Endothelial cell of umbilical vein (primary cell): Measurements from ENCODE around the gene PCMTD2. TPM values are rescaled to one million over a fixed set of nuclear protein-coding genes. Genes with fewer than 3 reads are reported as not detected.

Experiments
- BruUV-seq: library from RNA; stranded (reverse); fragments of 400-500 nt; replicated peaks from 2 replicates; lab custom pipeline; 2021; lab: Mats Ljungman, UMichigan
- CTCF ChIA-PET: fragments of 300-600, 350-600 bp; sonication (Branson Sonifier 250); formaldehyde crosslinking; loops from one replicate; lab custom pipeline; 2021; ENCODE audit warnings: antibody characterized with exemption, inconsistent platforms; lab: Charles Lee
- POLR2A ChIA-PET: fragments of 300-600, 350-600 bp; sonication (Branson Sonifier 250); formaldehyde crosslinking; loops from one replicate; lab custom pipeline; 2021; ENCODE audit warnings: antibody characterized with exemption, inconsistent platforms; lab: Charles Lee
- DNase-seq: peaks from one replicate; pipeline ENCODE4 v3.0.0-alpha.2; 2011; ENCODE audit warnings: low read depth, low spot score
- FAIRE-seq: peaks from 2 replicates; lab custom pipeline; 2011; peaks lifted over from hg19 to GRCh38; lab: Jason Lieb, UNC
- H2AFZ ChIP-seq: 2 replicates; pipeline ENCODE4 v1.6.0; 2012; ENCODE audit warnings: low read depth, low read length, control low read depth, inconsistent platforms
- H3K27ac ChIP-seq: 2 replicates; pipeline ENCODE4 v1.5.1; 2011; ENCODE audit warnings: low read depth, mild to moderate bottlenecking, control low read depth, low read length, moderate library complexity; ENCODE audit not compliant: insufficient read depth
- H3K27me3 ChIP-seq, 2 experiments: 2 replicates each; pipeline versions ENCODE4 v1.6.0 to v1.6.1; 2011; ENCODE audit warnings: low read length in 2 of 2, mixed read lengths in 1 of 2; ENCODE audit not compliant: control insufficient read depth in 2 of 2, insufficient read depth in 2 of 2
- H3K36me3 ChIP-seq, 2 experiments: 2 replicates in 1 of 2; 3 replicates in 1 of 2; pipeline ENCODE4 v1.5.1; 2011; ENCODE audit warnings: low read length in 2 of 2, mild to moderate bottlenecking in 1 of 2, moderate library complexity in 1 of 2; ENCODE audit not compliant: control insufficient read depth in 2 of 2, insufficient read depth in 2 of 2; ENCODE audit errors: extremely low read depth in 1 of 2
- H3K4me1 ChIP-seq: 3 replicates; pipeline ENCODE4 v1.5.1; 2011; ENCODE audit warnings: mild to moderate bottlenecking, low read length; ENCODE audit not compliant: control insufficient read depth, insufficient read depth; ENCODE audit errors: extremely low read depth
- H3K4me2 ChIP-seq: 2 replicates; pipeline ENCODE4 v1.6.1; 2011; ENCODE audit warnings: low read length, control low read depth, mixed read lengths; ENCODE audit not compliant: insufficient read depth
- H3K4me3 ChIP-seq, 3 experiments: fragments of 200-600 bp in 1 of 3; sonication (generic), shearing (Covaris generic) in 1 of 3; replicated peaks in 1 of 3; 2 replicates each; pipeline ENCODE4 v1.5.1; 2011 to 2016; ENCODE audit warnings: control low read depth in 3 of 3, low read length in 3 of 3, mild to moderate bottlenecking in 2 of 3, inconsistent platforms in 1 of 3, low read depth in 1 of 3, moderate library complexity in 1 of 3; ENCODE audit not compliant: insufficient read depth in 1 of 3
- H3K79me2 ChIP-seq: 2 replicates; pipeline ENCODE4 v1.6.0; 2012; ENCODE audit warnings: low read length, inconsistent platforms; ENCODE audit not compliant: control insufficient read depth, insufficient read depth
- H3K9ac ChIP-seq: replicated peaks from 2 replicates; pipeline ENCODE3; 2011; ENCODE audit warnings: low read length, control low read depth; ENCODE audit not compliant: insufficient read depth; ENCODE audit errors: extremely low read depth
- H3K9me1 ChIP-seq: replicated peaks from 3 replicates; pipeline ENCODE4 v1.6.0; 2011; ENCODE audit warnings: mild to moderate bottlenecking, low read length; ENCODE audit not compliant: control insufficient read depth, insufficient read depth; ENCODE audit errors: extremely low read depth
- H3K9me3 ChIP-seq: replicated peaks from 2 replicates; pipeline ENCODE4 v1.5.1; 2012; ENCODE audit warnings: low read length, inconsistent platforms; ENCODE audit not compliant: control insufficient read depth, insufficient read depth
- H4K20me1 ChIP-seq: replicated peaks from 2 replicates; pipeline ENCODE3; 2011; ENCODE audit warnings: mild to moderate bottlenecking, low read length; ENCODE audit not compliant: control insufficient read depth, insufficient read depth; ENCODE audit errors: extremely low read depth
- CTCF ChIP-seq, 2 donors: IDR thresholded peaks; 1 replicate in 1 of 2; 2 replicates in 1 of 2; pipeline ENCODE4 v1.5.1; 2011; ENCODE audit warnings: low read length in 2 of 2, mild to moderate bottlenecking in 2 of 2, moderate library complexity in 2 of 2, control low read depth in 1 of 2, inconsistent platforms in 1 of 2, low read depth in 1 of 2; ENCODE audit not compliant: insufficient read depth in 1 of 2; ENCODE audit errors: extremely low read depth in 1 of 2
- EZH2 ChIP-seq: IDR thresholded peaks from 2 replicates; pipeline ENCODE4 v1.6.1; 2012; ENCODE audit warnings: borderline replicate concordance, low read depth, mild to moderate bottlenecking, moderate library complexity, low read length, inconsistent platforms; ENCODE audit not compliant: severe bottlenecking
- FOS ChIP-seq: IDR thresholded peaks from 2 replicates; pipeline ENCODE4 v1.6.1; 2011; ENCODE audit warnings: mild to moderate bottlenecking, low read length, moderate library complexity, borderline replicate concordance; ENCODE audit not compliant: insufficient read depth
- GATA2 ChIP-seq: IDR thresholded peaks from 2 replicates; pipeline ENCODE4 v1.7.0; 2011; ENCODE audit warnings: low read depth, mild to moderate bottlenecking, moderate library complexity, mixed read lengths, low read length; ENCODE audit not compliant: insufficient read length, insufficient read depth
- JUN ChIP-seq: IDR thresholded peaks from 2 replicates; pipeline ENCODE4 v1.6.1; 2011; ENCODE audit warnings: borderline replicate concordance, low read depth; ENCODE audit not compliant: insufficient read length, insufficient read depth
- MYC ChIP-seq: IDR thresholded peaks from one replicate; pipeline ENCODE4 v1.6.1; 2011; ENCODE audit warnings: mild to moderate bottlenecking, low read depth, low read length
- POLR2A ChIP-seq: IDR thresholded peaks from 2 replicates; pipeline ENCODE4 v1.6.1; 2012; ENCODE audit warnings: low read depth, mild to moderate bottlenecking, control low read depth, low read length
- POLR2AphosphoS5 ChIP-seq: IDR thresholded peaks from 2 replicates; pipeline ENCODE4 v1.6.1; 2012; ENCODE audit warnings: low read depth, mild to moderate bottlenecking, control low read depth, low read length, moderate library complexity; ENCODE audit not compliant: insufficient read depth
- dilution Hi-C: fragments of 300-500 bp; cut with MboI; formaldehyde crosslinking; loops from one replicate; pipeline ENCODE4 v1.15.0; 2019; ENCODE audit warnings: low sequenced_read_pairs; ENCODE audit not compliant: extremely low pct_ligation_motif_present
- intact Hi-C: fragments of 100-400 bp; cut with micrococcal nuclease; formaldehyde crosslinking; loops from one replicate; pipeline ENCODE4 v1.10.0; 2022
- polyA plus RNA-seq, 4 experiments: library from polyadenylated mRNA; depleted of rRNA in 3 of 4; stranded (reverse) in 3 of 4; unstranded in 1 of 4; fragments of >200 nt; gene quantifications; 2 replicates each; pipeline versions ENCODE4 v1.2.1 to v1.2.3, GENCODE V29; 2011 to 2012; ENCODE audit warnings: missing spikeins in 1 of 4
- total RNA-seq: library from RNA; stranded (reverse); gene quantifications from 2 replicates; pipeline ENCODE4 v1.2.3, GENCODE V29; 2021
- TF ChIP-seq, protein P1 (sequence below): IDR thresholded peaks from 2 replicates; pipeline ENCODE4 v1.6.1; 2011; ENCODE audit not compliant: insufficient read depth, insufficient read length

Gene PCMTD2
- total and polyA plus RNA-seq, 2 donors (not counting 3 experiments of a cell fraction or from before 2014, with no cell fraction given), result 27.4 to 45.7 TPM

DNA sequence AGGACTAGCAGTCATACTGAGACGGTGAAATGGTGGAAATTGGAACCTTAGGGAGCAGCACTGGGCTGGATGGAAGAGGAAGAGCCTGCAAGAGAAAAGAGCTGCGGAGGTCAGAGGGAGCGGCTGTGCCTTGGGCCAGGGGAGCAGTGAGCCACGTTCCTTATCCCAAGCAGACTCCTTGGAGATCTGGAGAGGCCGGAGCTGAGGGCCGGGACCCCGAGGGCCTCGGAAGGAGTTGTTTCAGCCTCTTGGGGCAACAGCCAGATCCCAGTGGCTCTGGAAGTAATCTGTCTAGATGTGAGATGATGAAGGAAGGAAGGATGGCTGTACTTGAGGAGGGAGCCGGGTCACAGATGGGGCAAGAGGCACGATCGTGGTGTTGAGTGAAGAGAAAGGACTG lies 16.1 kb downstream of the PCMTD2 start:
- ChIA-PET POLR2A (no interaction called here), CTCF (no interaction called here)

More for the DNA sequence above, 16.1 kb downstream of the PCMTD2 start:
- no peaks in the 10 kb centered on the region for H4K20me1 ChIP-seq
- dilution Hi-C loops, result no loop called here
- no peak overlapping the region for H3K4me3 ChIP-seq
- H3K9me3 ChIP-seq, result no peaks in the 10 kb centered on the region
- H3K27me3 ChIP-seq, result no peaks in the 10 kb centered on the region
- H2AFZ ChIP-seq, result no peak overlapping the region
- H3K9ac ChIP-seq, result no peak overlapping the region
- TF ChIP-seq GATA2 (no peak), CTCF (IDR thresholded peaks at IDR 0.05; ENCODE audit: extremely low read depth in 1 of 2, insufficient read depth in 1 of 2, low read depth in 1 of 2, low read length in 2 of 2) (no peak), POLR2A (no peak), MYC (no peak), JUN (no peak), POLR2AphosphoS5 (no peak), FOS (no peak), EZH2 (no peak)
- TF ChIP-seq, protein P1, sequence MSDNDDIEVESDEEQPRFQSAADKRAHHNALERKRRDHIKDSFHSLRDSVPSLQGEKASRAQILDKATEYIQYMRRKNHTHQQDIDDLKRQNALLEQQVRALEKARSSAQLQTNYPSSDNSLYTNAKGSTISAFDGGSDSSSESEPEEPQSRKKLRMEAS, result no peak
- peaks cover 0 to 6% of the 10 kb centered on the region in 2 experiments for H3K36me3 ChIP-seq
- H3K79me2 ChIP-seq, result no peaks in the 10 kb centered on the region
- FAIRE-seq (no peak), DNase-seq (no peak)
- no peaks in the 10 kb centered on the region for H3K9me1 ChIP-seq
- intact Hi-C loops, result no loop called here
- no peaks in the 10 kb centered on the region for H3K4me1 ChIP-seq
- no peak overlapping the region for H3K4me2 ChIP-seq
- BruUV-seq, result no TSS peak
- no peak overlapping the region for H3K27ac ChIP-seq
